Osteoblast (primary cell): Measurements from ENCODE around the gene C15orf62. TPM values are rescaled to one million over a fixed set of nuclear protein-coding genes. Genes with fewer than 3 reads are reported as not detected.

ENCODE experiments used
- DNase-seq: peaks from one replicate; pipeline ENCODE4 v3.0.0; 2011; ENCODE audit warnings: low spot score, mixed read lengths; ENCODE audit not compliant: insufficient read length; ENCODE audit errors: missing footprints
- H2AFZ ChIP-seq: 2 replicates; pipeline ENCODE4 v1.6.0; 2011; ENCODE audit warnings: mild to moderate bottlenecking, low read length
- H3K27ac ChIP-seq: 2 replicates; pipeline ENCODE4 v1.5.1; 2011; ENCODE audit warnings: mild to moderate bottlenecking, low read depth, low read length, moderate library complexity
- H3K27me3 ChIP-seq: 2 replicates; pipeline ENCODE4 v1.6.0; 2012; ENCODE audit warnings: mild to moderate bottlenecking, control low read depth, inconsistent platforms, low read length, moderate library complexity; ENCODE audit not compliant: insufficient read depth
- H3K36me3 ChIP-seq: 2 replicates; pipeline ENCODE4 v1.5.1; 2011; ENCODE audit warnings: mild to moderate bottlenecking, low read length, control low read depth, moderate library complexity; ENCODE audit not compliant: insufficient read depth
- H3K4me1 ChIP-seq: 2 replicates; pipeline ENCODE4 v1.5.1; 2011; ENCODE audit warnings: mild to moderate bottlenecking, low read length, control low read depth, moderate library complexity; ENCODE audit not compliant: insufficient read depth
- H3K4me2 ChIP-seq: 2 replicates; pipeline ENCODE4 v1.6.0; 2011; ENCODE audit warnings: mild to moderate bottlenecking, low read length; ENCODE audit not compliant: insufficient read depth
- H3K4me3 ChIP-seq: fragments of 200-600 bp; sonication (generic); 3 replicates; pipeline ENCODE4 v1.5.1; 2012; ENCODE audit warnings: mild to moderate bottlenecking, low read length, inconsistent platforms; ENCODE audit not compliant: insufficient read depth
- H3K79me2 ChIP-seq: 2 replicates; pipeline ENCODE4 v1.6.0; 2012; ENCODE audit warnings: mild to moderate bottlenecking, low read length, control low read depth, inconsistent platforms; ENCODE audit not compliant: insufficient read depth
- H3K9me3 ChIP-seq: 2 replicates; pipeline ENCODE4 v1.5.1; 2011; ENCODE audit warnings: low read depth, low read length, control low read depth
- H4K20me1 ChIP-seq: 2 replicates; pipeline ENCODE4 v1.6.0; 2012; ENCODE audit warnings: mild to moderate bottlenecking, low read length, control low read depth; ENCODE audit not compliant: insufficient read depth
- CTCF ChIP-seq: IDR thresholded peaks from 2 replicates; pipeline ENCODE4 v1.5.1; 2011; ENCODE audit warnings: mild to moderate bottlenecking, low read depth, low read length, moderate library complexity; ENCODE audit errors: extremely low read depth
- total RNA-seq: library from RNA; depleted of rRNA; stranded (reverse); fragments of >200 nt; gene quantifications from 2 replicates; pipeline ENCODE4 v1.2.3, GENCODE V29; 2012

The C15orf62 gene
- total RNA-seq, 1 donor = under 0.01 TPM

GRCh38 chr15:40723919-40724318 lies 45.9 kb upstream of the C15orf62 start:
- TF ChIP-seq CTCF = no peak
- no peak overlapping the region for H2AFZ ChIP-seq
- no peak for DNase-seq
- no peak overlapping the region for H3K4me2 ChIP-seq
- no peaks in the 10 kb centered on the region for H4K20me1 ChIP-seq
- H3K27ac ChIP-seq = no peak overlapping the region
- H3K4me1 ChIP-seq = no peaks in the 10 kb centered on the region
- H3K9me3 ChIP-seq = no peaks in the 10 kb centered on the region
- no peak overlapping the region for H3K4me3 ChIP-seq
- no peaks in the 10 kb centered on the region for H3K79me2 ChIP-seq
- peaks cover 8% of the 10 kb centered on the region for H3K36me3 ChIP-seq
- H3K27me3 ChIP-seq = no peaks in the 10 kb centered on the region

GRCh38 chr15:40731034-40731433 lies 38.7 kb upstream of the C15orf62 start:
- TF ChIP-seq CTCF = no peak
- Histone ChIP-seq H3K36me3 (peaks cover 41% of the 10 kb centered on the region), H3K79me2 (no peaks in the 10 kb centered on the region), H2AFZ (no peak overlapping the region), H3K4me2 (no peak overlapping the region), H4K20me1 (no peaks in the 10 kb centered on the region), H3K27me3 (no peaks in the 10 kb centered on the region), H3K9me3 (no peaks in the 10 kb centered on the region), H3K4me3 (no peak overlapping the region), H3K27ac (no peak overlapping the region), H3K4me1 (no peaks in the 10 kb centered on the region)
- DNase-seq = no peak

- Histone ChIP-seq H2AFZ (no peak overlapping the region), H3K79me2 (no peaks in the 10 kb centered on the region), H4K20me1 (no peaks in the 10 kb centered on the region), H3K4me3 (no peak overlapping the region), H3K4me1 (no peaks in the 10 kb centered on the region), H3K9me3 (no peaks in the 10 kb centered on the region), H3K36me3 (peaks cover 75% of the 10 kb centered on the region), H3K4me2 (no peak overlapping the region), H3K27me3 (no peaks in the 10 kb centered on the region), H3K27ac (peak overlapping the region; percentile 12)
- no peak for TF ChIP-seq CTCF
- DNase-seq = no peak
Measured at GRCh38 chr15:40736575-40736974, 33.2 kb upstream of the C15orf62 start.

GRCh38 chr15:40737048-40737447 lies 32.7 kb upstream of the C15orf62 start:
- Histone ChIP-seq H2AFZ (no peak overlapping the region), H3K9me3 (no peaks in the 10 kb centered on the region), H3K27ac (no peak overlapping the region), H3K4me1 (no peaks in the 10 kb centered on the region), H3K79me2 (no peaks in the 10 kb centered on the region), H3K4me2 (no peak overlapping the region), H3K36me3 (peaks cover 73% of the 10 kb centered on the region), H3K27me3 (no peaks in the 10 kb centered on the region), H3K4me3 (no peak overlapping the region), H4K20me1 (no peaks in the 10 kb centered on the region)
- DNase-seq = no peak
- TF ChIP-seq CTCF = no peak
